ENCODE results near the gene GABRA5. TPM values are rescaled to one million over a fixed set of nuclear protein-coding genes. Genes with fewer than 3 reads are reported as not detected.

The GABRA5 gene
- total and polyA plus RNA-seq, 12 donors = 0.17 TPM; not detected in 11

DNA sequence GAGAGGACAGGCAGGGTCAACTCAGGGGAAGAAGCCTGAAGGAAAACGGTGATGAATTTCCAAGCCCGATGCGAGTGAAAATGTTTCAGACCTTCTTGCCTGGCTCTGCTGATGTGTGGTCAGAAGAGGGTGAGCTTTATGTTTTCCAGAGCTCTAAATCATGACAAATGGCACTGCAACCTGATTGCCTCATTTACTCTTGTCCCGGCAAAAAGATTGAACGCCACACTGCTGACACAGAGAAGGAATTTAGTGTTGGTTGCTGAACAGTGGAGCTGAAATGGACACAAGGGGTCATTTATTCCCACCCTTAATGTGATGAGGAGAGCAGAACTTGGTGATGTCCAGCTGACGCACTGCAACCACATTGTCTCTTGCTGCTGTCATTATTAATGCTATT is 68.0 kb downstream of the GABRA5 start:
- Histone ChIP-seq H3K27me3 (no peaks in the 10 kb centered on the region), H3K4me3 (no peak overlapping the region), H3K27ac (no peak overlapping the region), H3K36me3 (no peaks in the 10 kb centered on the region), H3K4me1 (no peaks in the 10 kb centered on the region), H3K9me3 (no peaks in the 10 kb centered on the region)
- intact Hi-C loops (cut with DNase I) = loop anchor here in 1 of 10 donors (10.0 kb wide), 1 partner anchor 60 kb away; no protein-coding TSS in a partner anchor
- ATAC-seq (no peak), DNase-seq (no peak)
- WGBS, 2 donors = 88 to 89% methylated on average over 6 of the region's 6 CpGs
- no peak for TF ChIP-seq CTCF (IDR thresholded peaks at IDR 0.05)

DNA sequence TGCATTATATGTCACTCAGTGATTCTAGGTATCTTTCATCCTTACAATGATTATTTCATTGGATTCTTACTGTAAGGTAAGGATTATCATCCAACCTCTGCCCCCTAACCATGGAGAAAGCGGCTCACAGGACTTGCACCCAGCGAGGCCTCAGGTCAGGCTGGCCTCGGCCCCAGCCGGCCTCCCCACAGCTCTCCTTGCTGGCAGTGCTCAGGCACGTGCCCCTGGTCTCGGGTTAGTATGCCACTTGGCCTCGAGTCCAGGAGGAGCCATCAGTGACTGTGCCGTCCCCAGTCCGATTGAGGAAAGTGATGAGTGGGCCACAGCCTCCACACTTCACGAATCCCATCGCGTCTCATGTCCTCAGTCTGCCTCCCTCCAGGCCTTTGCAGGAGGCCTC is 68.5 kb downstream of the GABRA5 start:
- no peaks in the 10 kb centered on the region for H3K9me3 ChIP-seq
- ATAC-seq (no peak), DNase-seq (no peak)
- TF ChIP-seq CTCF (IDR thresholded peaks at IDR 0.05) = no peak
- intact Hi-C loops (cut with DNase I) = loop anchor here in 1 of 10 donors (10.0 kb wide), 1 partner anchor 59 kb away; no protein-coding TSS in a partner anchor
- 85 to 90% methylated on average over 12 of the region's 12 CpGs for WGBS, 2 donors
- no peaks in the 10 kb centered on the region for H3K27me3 ChIP-seq
- no peak overlapping the region for H3K4me3 ChIP-seq
- H3K36me3 ChIP-seq = no peaks in the 10 kb centered on the region
- no peaks in the 10 kb centered on the region for H3K4me1 ChIP-seq
- H3K27ac ChIP-seq = no peak overlapping the region

DNA sequence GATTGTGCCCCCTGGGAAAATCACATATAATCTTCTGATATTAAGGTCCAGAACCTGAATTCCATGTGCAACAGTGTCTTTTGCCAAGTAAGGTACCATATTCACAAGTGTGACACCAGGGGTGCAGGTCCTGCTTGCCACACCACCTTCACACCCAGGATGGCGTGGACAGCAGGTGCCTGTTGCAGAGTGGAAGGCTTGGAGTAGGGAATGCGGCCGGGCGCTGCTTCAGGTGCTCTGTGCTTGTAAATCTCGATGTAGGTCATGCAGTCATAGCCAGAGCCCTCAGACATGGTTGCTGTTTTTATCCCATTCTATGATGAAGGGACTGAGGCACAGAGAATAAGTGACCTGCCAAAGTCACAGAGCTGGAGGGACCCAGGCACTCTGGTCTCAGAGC is 69.6 kb downstream of the GABRA5 start:
- intact Hi-C loops (cut with DNase I) = loop anchor here in 1 of 10 donors (10.0 kb wide), 1 partner anchor 58 kb away; no protein-coding TSS in a partner anchor
- no peak overlapping the region for H3K27ac ChIP-seq
- H3K36me3 ChIP-seq = no peaks in the 10 kb centered on the region
- ATAC-seq (no peak), DNase-seq (no peak)
- no peak overlapping the region for H3K4me3 ChIP-seq
- no peak for TF ChIP-seq CTCF (IDR thresholded peaks at IDR 0.05)
- 83 to 85% methylated on average over 5 of the region's 5 CpGs for WGBS, 2 donors
- H3K9me3 ChIP-seq = no peaks in the 10 kb centered on the region
- no peaks in the 10 kb centered on the region for H3K27me3 ChIP-seq
- no peaks in the 10 kb centered on the region for H3K4me1 ChIP-seq

- Histone ChIP-seq H3K4me3 (no peak overlapping the region), H3K36me3 (no peaks in the 10 kb centered on the region), H3K27me3 (no peaks in the 10 kb centered on the region), H3K4me1 (no peaks in the 10 kb centered on the region), H3K27ac (no peak overlapping the region), H3K9me3 (no peaks in the 10 kb centered on the region)
- 87 to 92% methylated on average over 13 of the region's 13 CpGs for WGBS, 2 donors
- ATAC-seq (no peak), DNase-seq (no peak)
- no peak for TF ChIP-seq CTCF (IDR thresholded peaks at IDR 0.05)
- intact Hi-C loops (cut with DNase I) = loop anchor here in 1 of 10 donors (10.0 kb wide), 1 partner anchor 58 kb away; no protein-coding TSS in a partner anchor
Measured at GRCh38 chr15:26937134-26937533, 70.3 kb downstream of the GABRA5 start.
